KBM-7 (cell line): ENCODE results near the gene CELA2A.

Experiments used
- DNase-seq: peaks from one replicate; pipeline ENCODE4 v3.0.0-alpha.2; 2015
- in situ Hi-C: fragments of 300-500 bp; cut with MboI; formaldehyde crosslinking; loops from 2 replicates; pipeline ENCODE4 v1.14.3; 2020; ENCODE audit warnings: low sequenced_read_pairs, low pct_unique_long_range_greater_than_20kb, mixed read lengths

The CELA2A gene

GRCh38 chr1:15456313-15456954 lies at the start of gene CELA2A:
Gene CELA2A, plus strand, starts transcription at chr1:15456732. Its CDS starts 22 bp downstream, at chr1:15456754.
- in situ Hi-C loops: no loop called here
- no peak for DNase-seq

- in situ Hi-C loops: no loop called here
- no peak for DNase-seq
These were observed 49.0 kb upstream of the CELA2A start for GRCh38 chr1:15407580-15407979.

GRCh38 chr1:15408890-15409387 lies 47.6 kb upstream of the CELA2A start:
- in situ Hi-C loops: no loop called here
- no peak for DNase-seq

- DNase-seq: peak; percentile 65
- in situ Hi-C loops: no loop called here
These were observed 46.9 kb upstream of the CELA2A start, which contains the start of gene EFHD2 for GRCh38 chr1:15409388-15410222. Gene EFHD2, plus strand, starts transcription at chr1:15409888. Its CDS starts 84 bp downstream, at chr1:15409972.

GRCh38 chr1:15410223-15410883 lies 46.2 kb upstream of the CELA2A start:
- DNase-seq: no peak
- in situ Hi-C loops: no loop called here

GRCh38 chr1:15410884-15411245 lies 45.7 kb upstream of the CELA2A start:
- DNase-seq: no peak
- in situ Hi-C loops: no loop called here

GRCh38 chr1:15411593-15412137 lies 44.9 kb upstream of the CELA2A start:
- in situ Hi-C loops: no loop called here
- DNase-seq: peak; percentile 85

- in situ Hi-C loops: no loop called here
- no peak for DNase-seq
These were observed 44.2 kb upstream of the CELA2A start for GRCh38 chr1:15412175-15412800.

GRCh38 chr1:15412843-15413242 lies 43.7 kb upstream of the CELA2A start:
- in situ Hi-C loops: no loop called here

GRCh38 chr1:15413563-15414444 lies 42.7 kb upstream of the CELA2A start:
- DNase-seq: no peak
- in situ Hi-C loops: no loop called here

More at GRCh38 chr1:15412843-15413242, 43.7 kb upstream of the CELA2A start:
- DNase-seq: no peak

GRCh38 chr1:15414445-15414983 lies 42.0 kb upstream of the CELA2A start:
- in situ Hi-C loops: no loop called here
- DNase-seq: no peak

- peak; percentile 55 for DNase-seq
- in situ Hi-C loops: no loop called here
These were observed 39.2 kb upstream of the CELA2A start for GRCh38 chr1:15417059-15417934.

GRCh38 chr1:15418806-15419515 lies 37.6 kb upstream of the CELA2A start:
- in situ Hi-C loops: no loop called here
- no peak for DNase-seq

GRCh38 chr1:15420853-15421465 lies 35.6 kb upstream of the CELA2A start:
- in situ Hi-C loops: no loop called here

GRCh38 chr1:15422871-15423270 lies 33.7 kb upstream of the CELA2A start:
- in situ Hi-C loops: no loop called here
- no peak for DNase-seq

More at GRCh38 chr1:15420853-15421465, 35.6 kb upstream of the CELA2A start:
- DNase-seq: no peak
